ENCODE results near the gene THSD4.

The THSD4 gene

DNA sequence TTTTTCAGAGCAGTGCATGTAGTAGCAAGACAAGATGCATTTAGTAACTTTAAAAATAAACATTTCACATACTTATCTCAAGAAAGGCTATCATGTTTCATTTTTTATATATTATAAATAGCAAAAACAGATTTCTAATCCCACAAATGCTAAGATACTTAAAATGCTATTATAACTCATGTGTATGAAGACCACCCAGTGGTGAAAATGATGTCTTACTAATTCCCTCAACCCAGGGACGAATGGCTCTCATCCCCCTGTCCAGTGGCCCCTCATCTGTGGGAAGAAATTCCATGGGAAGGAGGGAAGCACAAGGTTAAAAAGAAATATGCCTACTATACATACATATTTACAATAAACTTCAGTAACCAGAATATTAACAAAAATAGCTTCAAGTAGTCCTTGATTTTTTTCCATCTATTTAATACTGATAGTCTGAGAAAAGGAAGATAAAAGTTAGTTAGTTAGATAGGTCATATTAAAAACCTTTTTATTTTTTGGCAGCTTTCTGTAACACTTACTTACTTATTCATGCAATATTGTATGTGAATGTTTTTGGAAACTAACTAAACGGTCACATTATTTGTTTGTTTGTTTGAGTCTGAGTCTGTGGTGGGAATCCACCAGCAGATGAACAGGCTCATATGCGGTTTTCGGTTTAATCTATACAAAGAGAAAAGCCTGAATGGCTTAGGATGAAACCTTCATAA, 709.9 kb downstream of the THSD4 start:
- no peak for DNase-seq

DNA sequence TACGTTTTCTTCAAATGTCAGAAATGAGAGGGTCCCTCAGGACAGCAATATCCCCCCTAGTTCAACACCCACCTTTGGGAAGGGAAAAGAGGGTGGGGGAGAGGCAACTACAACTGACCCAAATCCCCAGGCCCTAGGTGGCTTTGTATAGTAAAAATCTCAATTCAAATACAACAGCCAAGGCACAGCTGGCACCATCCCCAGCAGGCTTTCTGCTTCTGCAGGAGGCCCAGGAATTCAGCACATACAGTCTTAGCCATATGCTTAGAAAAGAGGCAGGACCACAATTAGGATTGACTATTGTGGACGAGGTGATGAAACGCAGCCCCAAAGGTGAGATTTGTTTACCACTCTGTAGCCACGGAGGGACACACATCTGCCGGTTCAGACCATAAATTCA, 710.9 kb downstream of the THSD4 start:
- no peak for DNase-seq

DNA sequence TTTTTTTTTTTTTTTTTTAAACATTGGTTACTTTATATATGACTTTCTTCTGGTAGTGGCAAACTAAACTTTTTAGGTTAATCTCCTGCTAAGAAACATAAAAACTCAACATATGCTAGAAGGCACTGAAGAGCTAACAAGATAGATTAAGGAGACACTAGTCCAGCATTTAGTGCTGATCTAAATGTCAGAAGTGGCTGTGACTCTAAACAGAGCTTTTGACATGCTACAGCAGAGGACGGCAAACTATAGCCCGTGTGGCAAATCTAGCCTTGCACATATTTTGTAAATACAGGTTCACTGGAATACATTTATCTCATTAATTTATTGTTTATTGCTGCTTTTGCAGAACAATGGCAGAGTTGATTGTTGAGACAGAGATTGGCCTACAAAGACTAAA, 715.7 kb downstream of the THSD4 start:
- DNase-seq: no peak
